Measurements from ENCODE around the gene PLD5.
A peak's percentile ranks its signal among the peaks of the same experiment; 100 is the strongest.

Gene PLD5

DNA sequence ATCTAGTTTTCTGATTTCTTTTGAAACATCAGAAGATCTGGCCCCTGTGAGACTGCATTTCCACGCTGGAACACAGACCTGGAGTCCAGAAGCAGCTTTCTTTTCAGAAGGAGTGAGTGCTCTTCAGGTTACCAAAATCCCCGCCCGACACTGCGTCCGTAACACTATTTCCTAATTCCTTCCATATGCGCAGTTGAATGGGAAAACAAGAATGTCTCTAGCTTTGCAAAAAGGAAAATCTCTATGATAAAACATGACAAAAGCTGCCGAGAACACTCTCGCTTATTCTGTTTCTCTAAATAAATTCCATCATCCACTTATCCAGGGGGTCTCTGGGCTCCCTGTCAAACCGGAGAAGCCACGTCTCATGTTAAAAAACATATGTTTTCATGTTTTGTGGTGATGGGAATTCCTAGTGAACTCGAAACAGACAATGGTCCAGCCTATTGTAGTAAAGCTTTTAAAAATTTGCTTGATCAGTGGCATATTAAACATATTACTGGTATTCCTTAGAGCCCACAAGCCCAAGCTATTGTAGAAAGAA is 67.7 kb downstream of the PLD5 start:
- Histone ChIP-seq H3K79me2 (ENCODE audit: low read length) (no peaks in the 10 kb centered on the region), H3K9me2 (replicated peaks; ENCODE audit: insufficient read depth, low read length) (no peaks in the 10 kb centered on the region), H2AFZ (ENCODE audit: low read length) (no peak overlapping the region), H3K4me2 (ENCODE audit: low read depth, low read length) (no peak overlapping the region), H3K9ac (ENCODE audit: low read length) (no peak overlapping the region), H3K4me3 (ENCODE audit: low read length) (no peak overlapping the region), H3K36me3 (replicated peaks; ENCODE audit: insufficient read depth, low read length) (no peaks in the 10 kb centered on the region), H3K27ac (ENCODE audit: low read length) (no peak overlapping the region), H3K4me1 (ENCODE audit: low read length) (no peaks in the 10 kb centered on the region), H3K27me3 (replicated peaks; ENCODE audit: insufficient read depth, low read length) (no peaks in the 10 kb centered on the region), H3K9me3 (replicated peaks; ENCODE audit: insufficient read depth, low read length) (no peaks in the 10 kb centered on the region), H3F3A (ENCODE audit: insufficient read depth, low read length) (no peaks in the 10 kb centered on the region), H4K20me1 (ENCODE audit: insufficient read depth, low read length) (no peaks in the 10 kb centered on the region)
- no peak for DNase-seq
- TF ChIP-seq EZH2phosphoT487 (IDR thresholded peaks at IDR 0.05; ENCODE audit: low read length) (no peak), EZH2 (optimal IDR thresholded peaks at IDR 0.05; ENCODE audit: low read depth, low read length) (no peak)
- TF ChIP-seq, protein P1, sequence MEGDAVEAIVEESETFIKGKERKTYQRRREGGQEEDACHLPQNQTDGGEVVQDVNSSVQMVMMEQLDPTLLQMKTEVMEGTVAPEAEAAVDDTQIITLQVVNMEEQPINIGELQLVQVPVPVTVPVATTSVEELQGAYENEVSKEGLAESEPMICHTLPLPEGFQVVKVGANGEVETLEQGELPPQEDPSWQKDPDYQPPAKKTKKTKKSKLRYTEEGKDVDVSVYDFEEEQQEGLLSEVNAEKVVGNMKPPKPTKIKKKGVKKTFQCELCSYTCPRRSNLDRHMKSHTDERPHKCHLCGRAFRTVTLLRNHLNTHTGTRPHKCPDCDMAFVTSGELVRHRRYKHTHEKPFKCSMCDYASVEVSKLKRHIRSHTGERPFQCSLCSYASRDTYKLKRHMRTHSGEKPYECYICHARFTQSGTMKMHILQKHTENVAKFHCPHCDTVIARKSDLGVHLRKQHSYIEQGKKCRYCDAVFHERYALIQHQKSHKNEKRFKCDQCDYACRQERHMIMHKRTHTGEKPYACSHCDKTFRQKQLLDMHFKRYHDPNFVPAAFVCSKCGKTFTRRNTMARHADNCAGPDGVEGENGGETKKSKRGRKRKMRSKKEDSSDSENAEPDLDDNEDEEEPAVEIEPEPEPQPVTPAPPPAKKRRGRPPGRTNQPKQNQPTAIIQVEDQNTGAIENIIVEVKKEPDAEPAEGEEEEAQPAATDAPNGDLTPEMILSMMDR (IDR thresholded peaks at IDR 0.05; ENCODE audit: low read length) = no peak

DNA sequence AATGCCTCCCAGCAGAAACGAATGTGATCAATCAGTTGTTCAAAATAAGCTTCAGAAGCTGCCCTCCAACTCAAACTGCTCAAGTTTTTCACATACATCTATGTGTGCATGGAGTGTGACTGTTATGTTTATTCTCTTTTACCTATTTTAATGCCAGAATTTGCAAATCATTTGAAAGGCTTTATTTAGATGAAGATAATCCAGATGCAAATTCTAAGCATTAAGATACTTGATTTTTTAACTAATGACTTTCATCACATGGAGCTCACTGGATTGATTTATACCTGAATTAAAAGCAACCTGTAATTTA is 69.5 kb downstream of the PLD5 start:
- Histone ChIP-seq H3K9me2 (replicated peaks; ENCODE audit: insufficient read depth, low read length) (no peaks in the 10 kb centered on the region), H3K4me2 (ENCODE audit: low read depth, low read length) (peak overlapping the region; percentile 48; the same call in 1 of the 2 replicates), H3K9ac (ENCODE audit: low read length) (no peak overlapping the region), H3K79me2 (ENCODE audit: low read length) (no peaks in the 10 kb centered on the region), H4K20me1 (ENCODE audit: insufficient read depth, low read length) (no peaks in the 10 kb centered on the region), H2AFZ (ENCODE audit: low read length) (peak overlapping the region; percentile 6; the same call in 1 of the 2 replicates), H3F3A (ENCODE audit: insufficient read depth, low read length) (no peaks in the 10 kb centered on the region), H3K27me3 (replicated peaks; ENCODE audit: insufficient read depth, low read length) (no peaks in the 10 kb centered on the region), H3K9me3 (replicated peaks; ENCODE audit: insufficient read depth, low read length) (no peaks in the 10 kb centered on the region), H3K36me3 (replicated peaks; ENCODE audit: insufficient read depth, low read length) (no peaks in the 10 kb centered on the region), H3K27ac (ENCODE audit: low read length) (no peak overlapping the region), H3K4me1 (ENCODE audit: low read length) (no peaks in the 10 kb centered on the region), H3K4me3 (ENCODE audit: low read length) (no peak overlapping the region)
- no peak for DNase-seq
- TF ChIP-seq, protein P1 (IDR thresholded peaks at IDR 0.05; ENCODE audit: low read length) = no peak
- TF ChIP-seq EZH2 (optimal IDR thresholded peaks at IDR 0.05; ENCODE audit: low read depth, low read length) = no peak
- TF ChIP-seq EZH2phosphoT487 (IDR thresholded peaks at IDR 0.05; ENCODE audit: low read length) = no peak

DNA sequence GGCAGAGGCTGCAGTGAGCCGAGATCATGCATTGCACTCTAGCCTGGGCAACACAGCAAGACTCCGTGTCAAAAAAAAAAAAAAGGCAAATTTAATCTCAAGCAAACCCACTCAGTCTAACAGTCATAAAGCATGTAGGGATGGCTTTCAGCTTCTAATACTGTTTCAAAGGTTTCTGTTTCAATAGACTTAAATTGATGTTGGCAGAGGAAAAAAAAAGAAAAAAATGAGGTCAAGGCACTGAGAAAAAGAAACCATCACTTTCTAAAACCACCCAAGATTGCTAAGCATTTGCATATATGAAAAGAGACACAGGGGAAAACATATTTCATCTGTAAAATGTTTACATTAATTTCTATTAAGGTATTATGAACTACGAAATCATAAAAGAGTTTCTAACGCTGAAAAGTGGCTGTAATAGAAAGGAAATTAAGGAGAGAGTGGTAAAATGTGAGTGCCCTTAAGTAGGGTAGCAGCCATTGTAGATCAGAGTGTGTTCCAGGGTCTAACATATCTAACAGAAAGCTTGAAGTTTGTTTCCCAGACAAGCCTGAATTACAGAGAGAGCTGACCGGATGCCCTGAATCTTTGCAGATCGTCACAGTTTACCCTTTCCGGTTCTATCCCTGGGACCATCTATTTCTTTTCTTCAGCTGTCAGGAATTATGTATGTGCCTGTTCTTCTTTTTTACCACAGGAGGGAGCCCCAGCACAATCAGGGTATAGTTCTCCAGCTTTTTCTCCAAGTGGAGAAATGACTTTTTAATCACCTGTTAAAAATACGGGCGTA is 70.0 kb downstream of the PLD5 start:
- peak; percentile 56 for DNase-seq
- Histone ChIP-seq H3K9me3 (replicated peaks; ENCODE audit: insufficient read depth, low read length) (no peaks in the 10 kb centered on the region), H3K36me3 (replicated peaks; ENCODE audit: insufficient read depth, low read length) (no peaks in the 10 kb centered on the region), H4K20me1 (ENCODE audit: insufficient read depth, low read length) (no peaks in the 10 kb centered on the region), H3K4me3 (ENCODE audit: low read length) (peak overlapping the region; percentile 34; the same call in 1 of the 2 replicates), H3K79me2 (ENCODE audit: low read length) (no peaks in the 10 kb centered on the region), H3K9me2 (replicated peaks; ENCODE audit: insufficient read depth, low read length) (no peaks in the 10 kb centered on the region), H2AFZ (ENCODE audit: low read length) (peak overlapping the region; percentile 6; the same call in 1 of the 2 replicates), H3K27me3 (replicated peaks; ENCODE audit: insufficient read depth, low read length) (no peaks in the 10 kb centered on the region), H3K4me1 (ENCODE audit: low read length) (no peaks in the 10 kb centered on the region), H3K27ac (ENCODE audit: low read length) (no peak overlapping the region), H3K4me2 (ENCODE audit: low read depth, low read length) (peak overlapping the region; percentile 48), H3K9ac (ENCODE audit: low read length) (no peak overlapping the region), H3F3A (ENCODE audit: insufficient read depth, low read length) (no peaks in the 10 kb centered on the region)
- TF ChIP-seq EZH2 (optimal IDR thresholded peaks at IDR 0.05; ENCODE audit: low read depth, low read length) (no peak), EZH2phosphoT487 (IDR thresholded peaks at IDR 0.05; ENCODE audit: low read length) (no peak)
- TF ChIP-seq, protein P1 (IDR thresholded peaks at IDR 0.05; ENCODE audit: low read length) = peak; percentile 92

All from MM.1S (cell line).